SU-DHL-6 (cell line): Measurements from ENCODE around the gene SPAG9.

Experiments
- CTCF ChIP-seq: fragments of 200-600 bp; sonication (generic); IDR thresholded peaks from one replicate; pipeline ENCODE4 v1.5.1; 2017; ENCODE audit warnings: antibody characterized with exemption, mild to moderate bottlenecking, low read length, moderate library complexity; ENCODE audit not compliant: insufficient read depth, poor library complexity, severe bottlenecking
- EZH2phosphoT487 ChIP-seq: fragments of 200-600 bp; sonication (generic), shearing (Covaris generic); conservative IDR thresholded peaks from 2 replicates; pipeline ENCODE4 v1.6.1; 2018; ENCODE audit warnings: mild to moderate bottlenecking, antibody characterized with exemption, low read length, moderate library complexity, mixed read lengths

GRCh38 chr17:51029142-51029541 is 91.5 kb downstream of the SPAG9 start:
- no peak for TF ChIP-seq CTCF
- TF ChIP-seq EZH2phosphoT487: no peak
